Measurements from ENCODE around the gene SZRD1. TPM values are rescaled to one million over a fixed set of nuclear protein-coding genes. Genes with fewer than 3 reads are reported as not detected.

The SZRD1 gene
- total and polyA plus RNA-seq, 8 donors, result 15.8 to 86.6 (median 48.7) TPM

- TF ChIP-seq EP300 (IDR thresholded peaks at IDR 0.05) (no peak), POLR2A (IDR thresholded peaks at IDR 0.05) (no peak), CTCF (IDR thresholded peaks at IDR 0.05) (no peak), POLR2AphosphoS5 (IDR thresholded peaks at IDR 0.05) (no peak)
- 80 to 89% (median 86%) methylated on average over 2 of the region's 2 CpGs for WGBS, 5 donors
- Histone ChIP-seq H3K27ac (no peak overlapping the region), H3K27me3 (no peaks in the 10 kb centered on the region), H3K4me1 (peaks cover 17 to 36% (median 32%) of the 10 kb centered on the region in 4 donors), H3K4me3 (no peak overlapping the region), H3K9me3 (no peaks in the 10 kb centered on the region), H3K36me3 (peaks cover 2 to 14% (median 7%) of the 10 kb centered on the region in 4 donors)
- intact Hi-C loops (cut with DNase I; ENCODE audit: low total_unique reads), result no loop called here
- DNase-seq, result no peak
These were observed 71.9 kb downstream of the SZRD1 start for GRCh38 chr1:16438924-16439323.

GRCh38 chr1:16440131-16440469 is 73.1 kb downstream of the SZRD1 start:
- intact Hi-C loops (cut with DNase I; ENCODE audit: low total_unique reads), result no loop called here

GRCh38 chr1:16440470-16441281 is 73.6 kb downstream of the SZRD1 start, which contains the start of gene NECAP2:
Gene NECAP2, plus strand, starts transcription at chr1:16440724. Its CDS starts 38 bp downstream, at chr1:16440762.
- Histone ChIP-seq H3K4me1 (peaks cover 17 to 39% (median 33%) of the 10 kb centered on the region in 4 donors), H3K9me3 (no peaks in the 10 kb centered on the region), H3K4me3 (peak within 1 kb of the TSS; percentile 78 to 99 (median 96)), H3K27ac (peak within 1 kb of the TSS; percentile 68 to 87 (median 85)), H3K36me3 (peaks cover 18 to 31% (median 25%) of the 10 kb centered on the region in 4 donors), H3K27me3 (no peaks in the 10 kb centered on the region)
- DNase-seq, result peak; percentile 93 to 98
- WGBS, 5 donors, result 0% methylated on average over 52 to 68 of the region's 68 CpGs
- intact Hi-C loops (cut with DNase I; ENCODE audit: low total_unique reads), result no loop called here
- peak; percentile 74 to 94 (median 88) for TF ChIP-seq POLR2AphosphoS5 (IDR thresholded peaks at IDR 0.05)
- TF ChIP-seq CTCF (IDR thresholded peaks at IDR 0.05), result peak in 5 of 7 experiments; percentile 70 to 87 (median 86)
- no peak for TF ChIP-seq POLR2A (IDR thresholded peaks at IDR 0.05)
- TF ChIP-seq EP300 (IDR thresholded peaks at IDR 0.05), result no peak

More at GRCh38 chr1:16440131-16440469, 73.1 kb downstream of the SZRD1 start:
- DNase-seq, result no peak
- Histone ChIP-seq H3K4me3 (peak overlapping the region; percentile 78 to 99 (median 96)), H3K27ac (peak overlapping the region; percentile 68 to 87 (median 85)), H3K36me3 (peaks cover 12 to 25% (median 19%) of the 10 kb centered on the region in 4 donors), H3K4me1 (peaks cover 17 to 39% (median 33%) of the 10 kb centered on the region in 4 donors), H3K27me3 (no peaks in the 10 kb centered on the region), H3K9me3 (no peaks in the 10 kb centered on the region)
- WGBS, 5 donors, result 47 to 55% (median 53%) methylated on average over 7 of the region's 7 CpGs
- TF ChIP-seq EP300 (IDR thresholded peaks at IDR 0.05) (no peak), POLR2A (IDR thresholded peaks at IDR 0.05) (no peak), CTCF (IDR thresholded peaks at IDR 0.05) (no peak), POLR2AphosphoS5 (IDR thresholded peaks at IDR 0.05) (no peak)

- no peak for TF ChIP-seq EP300 (IDR thresholded peaks at IDR 0.05)
- no peak for TF ChIP-seq POLR2A (IDR thresholded peaks at IDR 0.05)
- no peak for TF ChIP-seq CTCF (IDR thresholded peaks at IDR 0.05)
- peak in 1 of 3 donors; percentile 6 for TF ChIP-seq POLR2AphosphoS5 (IDR thresholded peaks at IDR 0.05)
- Histone ChIP-seq H3K27me3 (no peaks in the 10 kb centered on the region), H3K27ac (peak overlapping the region; percentile 68 to 87 (median 85)), H3K36me3 (peaks cover 23 to 37% (median 31%) of the 10 kb centered on the region in 4 donors), H3K4me3 (peak overlapping the region; percentile 78 to 99 (median 96)), H3K9me3 (no peaks in the 10 kb centered on the region), H3K4me1 (peaks cover 17 to 39% (median 33%) of the 10 kb centered on the region in 4 donors)
- intact Hi-C loops (cut with DNase I; ENCODE audit: low total_unique reads), result no loop called here
- no peak for DNase-seq
- 1 to 3% (median 1%) methylated on average over 12 of the region's 12 CpGs for WGBS, 5 donors
These were observed 74.2 kb downstream of the SZRD1 start for GRCh38 chr1:16441282-16441665.
